Kidney tubule cell (primary cell): Measurements from ENCODE around the gene LSAMP.

Experiments
- DNase-seq: peaks from one replicate; pipeline ENCODE4 v3.0.0-alpha.2; 2018; ENCODE audit warnings: low spot score

The LSAMP gene

DNA sequence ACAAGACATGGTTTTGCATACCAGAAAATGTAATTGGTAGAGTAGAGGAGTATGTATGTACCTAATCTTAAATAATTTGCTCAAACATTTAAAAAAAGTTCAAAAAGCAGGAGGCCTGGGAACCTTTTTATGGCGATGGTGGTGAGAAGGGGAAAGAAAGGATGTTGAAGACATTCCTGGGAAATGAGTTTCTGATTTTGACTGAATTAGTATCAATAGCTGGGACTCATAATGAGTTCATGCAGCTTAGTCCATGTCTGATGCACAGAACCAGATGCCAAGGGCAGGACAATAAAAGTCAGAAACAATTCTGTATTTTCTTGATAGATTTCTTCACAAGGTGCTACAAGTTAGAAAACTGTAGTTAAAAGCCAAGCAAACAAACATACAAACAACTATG lies 426.6 kb downstream of the LSAMP start:
- DNase-seq: no peak

DNA sequence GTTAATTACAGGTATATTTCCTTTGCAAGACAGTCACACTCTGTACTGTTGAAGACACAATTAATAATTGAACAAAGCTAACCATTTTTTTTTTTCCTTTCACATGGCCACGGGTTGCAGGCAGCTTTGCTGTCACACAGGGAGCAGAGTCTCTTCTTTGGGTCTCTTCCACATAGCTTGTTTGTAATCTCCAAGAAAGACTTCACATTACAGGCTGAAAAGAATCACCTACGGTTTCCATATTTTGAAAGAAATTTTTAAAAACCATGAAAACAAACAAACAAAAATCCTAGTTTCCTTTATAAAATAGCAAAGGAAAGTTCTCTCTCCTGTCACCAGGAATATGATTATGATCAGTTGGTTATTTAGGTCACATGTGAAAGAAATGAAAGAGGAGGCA lies 429.4 kb downstream of the LSAMP start:
- DNase-seq: no peak

DNA sequence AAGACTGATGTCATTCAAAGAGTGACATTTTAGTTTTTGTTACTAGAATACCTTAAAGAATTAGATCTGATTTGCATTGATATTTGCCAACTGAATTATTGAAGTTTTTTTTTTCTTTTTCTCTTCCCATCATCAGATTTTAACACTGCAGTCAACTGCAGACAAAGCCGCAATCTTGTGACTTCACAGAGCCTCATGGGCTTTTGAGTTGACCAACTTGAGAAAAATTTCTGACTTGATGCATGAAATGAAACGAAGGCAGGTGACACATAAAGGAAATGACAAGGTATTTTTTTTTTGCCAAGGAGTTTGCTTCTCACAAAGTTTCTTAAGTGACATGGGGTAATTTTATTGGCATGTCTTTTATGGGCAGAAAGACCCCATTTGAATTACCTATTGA lies 438.3 kb downstream of the LSAMP start:
- peak; percentile 64 for DNase-seq

DNA sequence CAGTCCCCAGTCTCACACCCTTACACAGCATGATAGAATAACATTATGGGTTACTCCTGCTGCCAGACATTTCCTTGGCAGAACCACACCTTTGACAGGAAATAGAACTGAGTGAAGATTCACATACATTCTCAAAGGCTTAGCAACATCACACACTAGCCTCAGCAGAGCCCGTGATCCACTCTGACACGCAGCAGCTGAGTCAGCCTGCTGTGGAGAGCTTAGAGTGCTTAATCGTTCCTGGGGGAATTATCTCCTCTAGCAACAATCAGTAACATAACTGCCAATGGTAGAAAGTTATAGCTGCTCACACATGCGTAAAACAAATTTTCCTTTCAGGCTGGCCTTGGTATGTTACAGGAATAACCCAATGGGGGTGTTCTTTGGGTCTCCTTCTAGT lies 439.9 kb downstream of the LSAMP start:
- peak; percentile 99 for DNase-seq

DNA sequence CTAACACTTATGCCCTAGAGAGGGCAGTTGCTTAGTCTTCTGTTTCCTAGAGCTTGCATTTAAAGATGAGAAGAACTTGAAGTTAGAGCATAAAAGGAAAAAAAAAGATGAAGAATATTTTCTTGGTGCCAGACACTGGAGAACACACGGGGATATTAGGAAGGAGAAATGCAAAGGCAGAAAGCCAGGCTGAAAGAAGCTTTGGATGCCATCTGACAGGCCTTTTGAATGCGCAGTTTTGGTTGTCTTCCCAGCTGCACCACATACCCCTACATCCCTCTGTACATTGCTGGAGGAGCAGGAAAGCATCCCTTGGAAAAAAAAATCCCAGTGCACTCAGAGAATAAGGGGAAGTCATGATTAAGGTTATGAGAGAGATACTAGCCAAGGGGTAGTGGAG lies 443.1 kb downstream of the LSAMP start:
- DNase-seq: no peak

DNA sequence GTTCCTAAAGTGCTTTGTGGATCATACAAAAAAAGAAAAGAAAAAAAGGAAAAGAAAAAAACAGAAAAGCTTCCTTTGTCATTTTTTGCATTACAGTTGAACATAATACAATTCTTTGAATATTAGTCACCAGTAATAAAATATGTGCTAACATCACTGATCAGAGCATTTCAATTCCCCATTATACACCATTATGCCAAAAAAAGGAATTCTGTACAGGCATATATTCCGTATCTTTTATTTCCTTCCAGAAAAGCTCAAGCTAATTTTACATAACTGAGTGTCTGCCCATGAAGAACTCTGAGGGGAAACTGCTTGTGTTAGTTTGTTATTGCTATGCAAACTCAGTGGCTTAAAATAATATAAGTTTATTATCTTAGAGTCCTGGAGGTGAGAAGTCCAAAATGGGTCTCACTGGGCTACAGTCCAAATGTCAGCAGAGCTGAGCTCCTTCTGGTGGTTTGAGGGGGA lies 444.1 kb downstream of the LSAMP start:
- peak; percentile 29 for DNase-seq

DNA sequence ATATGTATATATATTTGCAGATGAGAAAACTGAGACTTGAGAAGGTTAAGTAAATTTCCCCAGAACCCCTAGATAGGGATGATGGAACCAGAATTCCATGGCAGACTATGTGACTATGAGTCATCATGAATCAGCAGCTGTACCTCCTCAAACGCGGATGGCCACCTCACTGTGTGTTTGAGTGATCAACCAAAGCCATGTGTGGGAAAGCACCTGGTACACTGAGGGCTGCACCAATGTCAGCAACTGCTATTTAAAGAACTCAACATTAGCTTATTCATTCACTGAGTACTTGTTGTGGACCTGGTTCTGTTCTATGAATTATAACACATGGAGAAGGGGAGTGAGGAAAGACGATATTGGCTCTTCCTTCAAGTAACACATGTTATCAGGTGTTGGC lies 445.0 kb downstream of the LSAMP start:
- DNase-seq: peak; percentile 99

DNA sequence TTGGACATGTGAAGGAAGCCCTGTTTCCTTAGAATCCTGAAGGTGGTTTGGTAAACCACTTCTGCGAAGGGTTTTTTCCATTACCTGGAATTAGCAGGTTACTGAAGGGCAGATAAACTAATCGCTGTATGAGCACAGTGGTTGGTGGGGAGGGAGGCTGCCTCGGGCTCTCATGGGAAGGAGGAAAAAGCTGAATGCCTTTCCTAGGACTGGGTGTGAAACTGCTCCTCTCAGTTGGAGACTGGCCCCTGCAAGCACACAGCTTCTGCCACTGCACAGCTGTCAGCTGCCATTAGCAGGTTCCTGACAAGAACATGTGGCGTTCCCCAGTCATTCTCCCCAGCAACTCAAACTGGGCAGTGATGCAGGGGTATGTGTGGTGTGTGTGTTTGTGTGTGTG lies 445.7 kb downstream of the LSAMP start:
- DNase-seq: no peak

DNA sequence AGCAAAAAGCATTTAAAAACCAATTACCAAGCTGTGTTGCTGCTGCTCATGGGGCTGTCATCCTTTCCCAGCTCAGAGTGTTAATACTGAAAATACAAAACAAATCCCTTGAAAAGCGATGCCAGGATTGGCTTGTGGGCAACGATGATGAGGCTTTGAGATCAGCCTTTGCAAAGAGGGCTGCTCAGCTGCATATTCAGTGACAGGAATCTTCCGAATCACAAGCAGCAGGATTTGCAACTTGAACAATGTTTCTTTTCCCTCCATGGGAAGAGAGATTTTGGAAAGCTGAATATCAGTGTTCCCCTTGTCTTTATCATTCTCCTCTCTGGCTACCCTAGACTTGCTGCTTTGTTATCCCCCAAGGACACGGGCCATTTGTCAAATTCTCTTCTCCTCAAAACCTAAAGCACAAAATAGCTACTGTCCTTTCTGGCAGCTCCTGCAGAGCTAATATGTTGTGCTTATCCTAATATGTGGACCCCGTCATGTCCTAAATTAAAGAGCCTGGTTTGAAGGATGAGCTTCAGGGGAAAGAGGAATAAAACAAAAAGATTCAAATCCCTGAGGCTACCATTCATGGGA lies 446.2 kb downstream of the LSAMP start:
- no peak for DNase-seq

DNA sequence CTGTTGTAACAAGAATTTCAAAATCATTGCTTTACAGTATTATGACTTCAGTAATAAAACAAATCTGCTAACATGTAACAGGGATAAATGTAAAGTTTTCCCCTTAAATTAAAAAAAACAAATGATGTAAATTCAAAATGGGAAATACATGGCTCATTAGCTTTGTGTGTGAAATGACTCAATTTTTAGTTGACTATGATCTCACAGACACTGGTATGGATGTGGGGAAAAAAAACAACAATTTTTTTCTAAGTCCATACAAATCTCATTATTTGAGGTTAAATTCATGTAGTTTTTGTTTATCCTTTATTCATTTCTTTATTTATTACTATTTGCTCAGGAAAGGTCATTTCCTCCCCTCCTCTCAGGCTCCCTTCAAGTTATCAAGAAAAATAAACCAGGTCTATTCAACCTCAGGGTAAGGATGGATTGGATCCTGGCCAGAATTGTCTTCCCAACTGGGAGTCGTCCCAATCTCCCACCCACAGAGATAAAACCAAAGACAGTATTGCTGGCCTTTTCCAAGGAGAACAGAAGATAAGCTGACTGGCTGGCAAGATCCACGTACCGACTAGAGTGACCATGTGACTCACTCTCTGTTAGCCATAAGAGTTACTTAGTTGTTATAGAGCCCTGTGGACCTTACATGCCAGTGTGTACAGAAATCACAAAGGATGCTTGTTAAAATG lies 448.7 kb downstream of the LSAMP start:
- DNase-seq: peak; percentile 69

DNA sequence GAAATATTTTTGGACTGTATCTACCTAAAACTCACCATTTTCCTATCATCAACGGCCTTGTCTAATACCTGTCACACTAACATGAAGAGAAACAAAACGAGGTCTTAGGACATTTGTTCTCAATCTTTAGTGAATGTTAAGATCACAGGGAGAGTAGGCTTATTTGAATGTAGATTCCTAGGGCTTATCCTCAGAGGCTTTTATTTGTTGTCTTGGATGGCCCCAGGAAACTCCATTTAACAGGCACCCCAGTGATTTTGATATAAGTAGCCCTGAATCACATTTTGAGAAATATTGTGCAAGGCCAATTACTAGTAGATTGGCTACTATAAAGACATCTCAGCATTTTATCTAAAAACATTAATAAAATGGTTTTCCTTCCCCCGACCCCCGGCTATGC lies 454.6 kb downstream of the LSAMP start:
- DNase-seq: no peak

DNA sequence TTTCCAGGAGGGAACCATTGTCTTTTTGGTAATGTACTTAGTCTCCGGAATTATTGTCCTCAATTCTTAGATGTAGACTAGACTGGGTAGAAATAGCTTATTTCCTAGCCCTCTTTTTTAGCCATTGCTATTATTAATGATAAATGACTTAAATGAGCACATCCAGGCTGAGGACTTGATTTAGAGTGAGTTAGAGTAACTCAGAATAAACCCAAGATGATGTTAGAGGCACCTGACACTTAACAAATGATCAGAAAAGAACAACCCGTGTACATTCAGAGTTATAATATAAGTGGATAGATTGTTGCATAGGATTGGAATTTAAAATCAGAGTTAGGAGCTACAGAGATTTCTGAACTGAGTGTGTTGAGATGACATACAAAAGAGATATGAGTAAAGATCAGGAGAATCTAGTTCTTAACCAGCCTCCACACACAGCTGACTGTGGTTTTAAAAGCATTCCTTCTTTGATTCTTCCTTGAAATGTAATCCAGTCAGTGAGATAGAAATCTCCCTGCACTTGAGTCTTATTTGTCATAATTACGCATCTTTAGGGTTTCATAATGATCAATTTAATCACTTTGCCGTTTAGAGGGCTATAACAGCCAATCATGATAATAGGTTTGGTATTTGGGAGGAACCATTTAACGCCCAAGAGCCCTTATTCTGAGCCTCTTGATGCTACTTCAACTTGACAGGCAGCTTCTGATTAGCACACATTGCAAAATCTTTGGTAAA lies 455.4 kb downstream of the LSAMP start:
- peak; percentile 61 for DNase-seq

DNA sequence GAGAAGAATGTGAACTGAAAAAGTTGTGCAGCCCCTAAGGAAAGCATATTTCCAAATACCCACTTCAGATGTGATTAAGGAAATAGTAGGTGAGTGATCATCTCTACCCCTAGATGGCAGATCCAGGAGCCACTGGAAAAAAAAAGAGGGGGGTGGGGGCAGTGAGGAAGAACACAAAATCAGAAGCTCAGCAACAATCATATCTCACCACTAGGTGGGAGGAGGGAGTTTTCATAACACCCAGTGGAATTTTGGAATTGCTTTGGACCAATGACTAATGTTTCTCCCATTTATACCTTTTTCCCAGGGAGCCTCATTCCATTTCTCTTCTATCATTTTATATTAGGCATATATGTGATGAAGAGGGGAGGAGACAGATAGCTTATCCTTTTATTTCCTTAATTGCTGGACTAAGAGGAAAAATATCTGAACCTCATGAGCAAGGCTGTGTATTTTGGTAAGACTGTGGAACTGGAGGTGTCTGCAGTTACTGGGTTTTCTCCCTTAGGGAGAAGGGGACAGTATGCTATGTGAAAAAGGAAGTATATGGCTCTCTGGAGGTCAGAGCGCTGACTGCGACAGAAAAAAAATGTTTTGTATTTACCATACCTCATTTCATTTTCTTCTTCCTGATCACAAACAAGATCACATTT lies 458.6 kb downstream of the LSAMP start:
- DNase-seq: peak; percentile 69

DNA sequence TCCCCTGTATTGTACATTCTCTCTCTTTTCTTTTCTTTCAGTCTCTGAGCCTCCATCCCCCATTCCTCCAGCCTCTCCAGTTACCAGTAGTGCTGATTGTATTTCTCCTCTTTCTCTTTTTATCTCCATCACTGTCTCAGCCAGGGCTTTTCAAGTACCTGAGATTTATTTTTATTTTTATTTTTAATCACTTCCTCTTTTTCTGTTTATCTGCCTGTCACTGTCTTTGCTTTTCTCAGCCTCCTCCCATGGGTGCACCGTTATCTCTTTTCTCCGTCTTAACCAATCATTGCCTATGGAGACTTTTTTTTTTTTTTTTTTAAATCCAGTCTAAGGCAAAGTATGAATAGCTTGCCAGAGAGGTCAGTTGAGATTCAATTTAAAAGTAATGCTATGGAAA lies 462.7 kb downstream of the LSAMP start:
- DNase-seq: no peak

DNA sequence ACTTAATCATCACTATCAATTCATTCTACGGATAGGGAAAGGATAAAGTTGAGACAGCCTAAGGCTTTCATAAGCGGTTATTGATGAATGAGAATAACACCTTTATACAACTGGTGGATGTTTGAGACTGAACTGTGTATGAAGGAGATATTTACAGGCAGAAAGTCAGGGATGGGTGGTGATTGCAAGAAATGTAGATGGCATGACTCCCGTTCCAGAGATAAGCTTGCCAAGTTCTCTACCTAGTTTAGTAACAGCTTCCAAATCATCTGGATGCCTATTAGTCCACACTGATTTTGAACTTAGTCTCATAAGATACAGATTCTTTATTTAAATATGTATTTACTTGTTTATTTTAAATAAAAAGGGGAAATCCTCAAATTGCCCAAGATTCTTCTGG lies 463.2 kb downstream of the LSAMP start:
- no peak for DNase-seq

DNA sequence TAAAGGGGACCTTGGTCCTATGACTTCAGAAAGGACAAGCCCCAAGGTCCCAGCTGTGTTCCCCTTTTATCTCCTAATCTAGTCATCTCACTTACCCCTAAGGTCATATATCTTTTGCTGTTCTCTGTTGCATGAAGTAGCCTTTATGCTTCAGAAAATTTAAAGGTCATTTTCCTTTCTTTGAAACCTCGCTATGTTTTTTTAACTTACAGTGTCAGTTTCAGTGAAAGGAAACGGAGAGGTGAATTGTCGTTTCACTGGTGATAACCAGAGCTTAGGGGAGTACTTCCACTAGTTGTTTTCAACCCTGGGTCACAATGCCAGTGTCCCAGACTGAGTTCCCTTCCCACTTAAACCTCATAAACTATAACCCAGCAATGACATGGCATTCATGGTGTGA lies 464.6 kb downstream of the LSAMP start:
- no peak for DNase-seq

DNA sequence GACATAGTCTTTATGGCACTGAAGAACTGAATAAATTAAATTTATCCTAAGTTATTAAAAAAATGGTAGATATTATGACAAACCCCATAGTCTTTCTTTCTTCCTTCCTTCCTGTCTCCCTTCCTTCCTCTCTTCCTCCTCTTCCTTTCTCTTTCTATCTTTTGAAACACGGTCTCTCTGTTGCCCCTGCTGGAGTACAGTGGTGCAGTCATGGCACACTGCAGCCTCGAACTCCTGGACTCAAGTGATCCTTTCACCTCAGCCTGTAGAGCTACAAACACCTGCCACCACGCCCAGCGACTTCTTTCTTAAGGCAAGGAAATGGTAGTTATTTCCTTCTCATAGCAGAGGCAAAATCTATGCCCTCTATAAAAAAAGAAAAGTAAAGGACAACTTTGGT lies 467.4 kb downstream of the LSAMP start:
- no peak for DNase-seq

DNA sequence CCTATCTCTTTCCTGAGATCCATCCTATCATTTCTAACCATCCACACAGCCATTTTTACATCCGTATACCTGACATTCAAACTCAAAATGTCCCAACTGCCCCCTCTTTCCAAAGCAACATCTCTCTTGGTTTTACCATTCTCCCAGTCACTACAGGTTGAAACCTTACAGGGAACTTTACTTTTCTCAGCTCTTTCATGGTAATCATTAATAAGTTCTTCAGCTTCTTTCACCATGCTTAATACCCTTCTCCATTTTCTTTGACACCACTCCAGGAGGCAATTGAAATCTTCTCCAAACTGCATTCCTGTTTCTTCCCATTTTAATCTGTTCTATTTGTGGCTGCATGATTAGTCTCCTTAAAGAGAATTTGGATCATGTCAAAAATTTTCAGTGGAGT lies 469.5 kb downstream of the LSAMP start:
- no peak for DNase-seq

DNA sequence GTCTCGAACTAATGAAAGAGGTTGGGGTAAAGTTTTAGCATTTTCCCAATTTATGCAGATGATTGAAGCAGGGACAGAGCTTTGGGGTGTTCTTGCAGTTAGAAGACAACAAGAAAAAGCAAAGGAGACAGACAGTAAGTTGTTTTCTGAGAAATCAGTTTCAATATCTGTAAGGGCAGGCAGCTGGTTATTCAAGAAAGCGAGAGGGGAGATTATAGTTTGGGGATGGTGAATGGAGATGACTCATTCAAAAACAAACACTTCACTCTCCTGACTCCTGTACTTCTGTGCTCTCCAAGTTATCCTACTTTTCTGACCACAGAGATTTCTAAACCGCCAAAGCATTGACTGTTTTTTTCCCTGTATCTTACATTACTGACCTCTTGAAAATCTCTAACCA lies 469.9 kb downstream of the LSAMP start:
- DNase-seq: peak; percentile 75

DNA sequence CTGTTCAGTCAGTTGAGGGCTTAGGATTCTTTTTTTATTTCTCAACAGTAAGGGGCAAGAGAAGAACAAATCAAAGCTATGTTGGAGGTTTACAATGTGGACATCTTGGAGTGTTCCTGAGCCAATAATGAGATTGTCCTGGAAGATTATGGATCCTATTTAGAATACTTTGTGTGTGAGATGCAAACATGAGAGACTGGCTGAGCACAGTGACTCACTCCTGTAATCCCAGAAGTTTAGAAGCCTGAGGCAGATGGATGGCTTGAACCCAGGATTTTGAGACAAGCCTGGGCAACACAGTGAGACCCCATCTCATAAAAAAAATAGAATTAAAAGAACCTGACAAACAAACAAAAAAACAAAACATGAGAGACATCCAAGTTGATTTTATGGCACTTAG lies 470.3 kb downstream of the LSAMP start:
- DNase-seq: no peak

DNA sequence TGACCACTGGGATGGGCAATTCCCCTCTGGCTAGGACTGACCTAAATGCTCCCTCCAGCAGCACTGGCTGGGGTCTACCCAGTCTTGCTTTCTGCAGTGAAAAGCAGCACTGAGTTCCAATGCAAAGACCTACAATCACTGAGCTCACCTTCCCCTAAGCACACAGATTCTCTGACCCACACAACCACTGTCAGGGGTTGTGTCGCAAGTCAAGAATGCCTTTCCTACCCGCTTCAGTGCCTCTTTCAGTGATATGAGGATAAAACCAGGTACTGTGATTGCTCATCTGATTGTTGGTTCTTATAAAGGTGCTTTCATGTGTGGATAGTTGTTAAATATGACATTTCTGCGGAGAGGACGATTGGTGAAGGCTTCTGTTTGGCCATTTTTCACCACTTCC lies 476.4 kb downstream of the LSAMP start:
- DNase-seq: peak; percentile 77

DNA sequence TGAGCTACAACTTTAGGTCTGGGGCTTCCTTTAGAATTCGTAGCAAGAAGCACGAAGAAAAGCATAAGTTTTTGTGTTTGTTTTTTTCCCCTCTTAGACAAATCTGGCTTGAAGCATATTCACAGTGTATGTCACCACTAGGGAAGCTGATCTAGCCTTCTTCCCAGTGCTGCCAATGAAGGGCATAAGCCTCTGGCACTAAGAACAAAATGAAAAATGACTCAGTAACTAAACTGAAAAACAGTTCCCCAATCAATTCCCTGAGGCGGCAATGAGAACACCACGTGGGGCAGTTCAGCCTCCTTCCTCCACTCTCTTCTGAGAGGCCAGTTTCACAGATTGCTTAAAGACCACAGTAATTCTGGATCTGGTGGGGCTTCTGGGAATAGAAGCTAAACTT lies 483.9 kb downstream of the LSAMP start:
- DNase-seq: no peak

DNA sequence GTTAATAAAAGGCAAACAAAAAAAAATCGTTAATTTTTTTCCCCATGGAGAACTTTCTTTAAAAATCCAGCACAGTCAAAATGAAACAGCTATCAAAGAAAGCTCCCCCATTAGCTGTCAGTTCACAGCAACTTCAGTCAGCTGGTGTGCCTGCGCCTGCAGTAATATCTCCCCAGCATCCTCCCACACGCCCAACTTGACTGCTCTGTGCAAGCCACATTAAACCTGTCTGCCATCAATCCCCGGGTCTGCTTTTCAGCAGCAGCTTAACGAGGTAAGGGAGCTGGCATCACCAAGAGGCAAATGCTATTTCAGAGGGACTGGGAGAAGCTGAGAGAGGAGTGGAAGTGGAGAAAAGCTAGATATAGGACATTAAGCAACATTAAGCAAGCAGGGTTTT lies 484.5 kb downstream of the LSAMP start:
- no peak for DNase-seq
